ENCODE results near the gene TXNL4A. TPM values are rescaled to one million over a fixed set of nuclear protein-coding genes. Genes with fewer than 3 reads are reported as not detected.
"Not testable (repeated sequence)": the region's sequence is repeated elsewhere in the genome, so short reads cannot be mapped to it uniquely, and the experiment has no call there.

The TXNL4A gene
- total RNA-seq, 1 donor from 2014 or later: 79.6 TPM

GRCh38 chr18:79961527-79962291, 26.7 kb downstream of the TXNL4A start:
- no peaks in the 10 kb centered on the region for H3K27me3 ChIP-seq (ENCODE audit: control insufficient read depth, insufficient read depth, low read length)
- no peaks in the 10 kb centered on the region for H3K36me3 ChIP-seq (ENCODE audit: control insufficient read depth, insufficient read depth, low read length)
- no peak for TF ChIP-seq CTCF (IDR thresholded peaks at IDR 0.05; ENCODE audit: insufficient read depth, low read length, poor library complexity, severe bottlenecking)
- no peak for DNase-seq (ENCODE audit: low read depth)
- no peak overlapping the region for H3K4me3 ChIP-seq (ENCODE audit: low read depth, low read length)

GRCh38 chr18:79960921-79961526, 27.3 kb downstream of the TXNL4A start:
- Histone ChIP-seq H3K27me3 (ENCODE audit: control insufficient read depth, insufficient read depth, low read length) (no peaks in the 10 kb centered on the region), H3K4me3 (ENCODE audit: low read depth, low read length) (no peak overlapping the region), H3K36me3 (ENCODE audit: control insufficient read depth, insufficient read depth, low read length) (no peaks in the 10 kb centered on the region)
- DNase-seq (ENCODE audit: low read depth): no peak
- no peak for TF ChIP-seq CTCF (IDR thresholded peaks at IDR 0.05; ENCODE audit: insufficient read depth, low read length, poor library complexity, severe bottlenecking)

- not testable (repeated sequence) for H3K36me3 ChIP-seq (ENCODE audit: control insufficient read depth, insufficient read depth, low read length); DNase-seq (ENCODE audit: low read depth); H3K4me3 ChIP-seq (ENCODE audit: low read depth, low read length); H3K27me3 ChIP-seq (ENCODE audit: control insufficient read depth, insufficient read depth, low read length)
Measured at GRCh38 chr18:79960161-79960801, 28.1 kb downstream of the TXNL4A start.

GRCh38 chr18:79958981-79959380, 29.4 kb downstream of the TXNL4A start:
- H3K36me3 ChIP-seq (ENCODE audit: control insufficient read depth, insufficient read depth, low read length): no peaks in the 10 kb centered on the region
- no peak for TF ChIP-seq CTCF (IDR thresholded peaks at IDR 0.05; ENCODE audit: insufficient read depth, low read length, poor library complexity, severe bottlenecking)
- no peak for DNase-seq (ENCODE audit: low read depth)
- H3K27me3 ChIP-seq (ENCODE audit: control insufficient read depth, insufficient read depth, low read length): no peaks in the 10 kb centered on the region
- H3K4me3 ChIP-seq (ENCODE audit: low read depth, low read length): no peak overlapping the region

- Histone ChIP-seq H3K36me3 (ENCODE audit: control insufficient read depth, insufficient read depth, low read length) (no peaks in the 10 kb centered on the region), H3K4me3 (ENCODE audit: low read depth, low read length) (no peak overlapping the region)
Measured at GRCh38 chr18:79956276-79956675, 32.1 kb downstream of the TXNL4A start.

More at GRCh38 chr18:79956276-79956675, 32.1 kb downstream of the TXNL4A start:
- TF ChIP-seq CTCF (IDR thresholded peaks at IDR 0.05; ENCODE audit: insufficient read depth, low read length, poor library complexity, severe bottlenecking): no peak
- H3K27me3 ChIP-seq (ENCODE audit: control insufficient read depth, insufficient read depth, low read length): no peaks in the 10 kb centered on the region
- no peak for DNase-seq (ENCODE audit: low read depth)

Data from kidney epithelial cell (primary cell).